ENCODE data around the gene FAM168A.

DNA sequence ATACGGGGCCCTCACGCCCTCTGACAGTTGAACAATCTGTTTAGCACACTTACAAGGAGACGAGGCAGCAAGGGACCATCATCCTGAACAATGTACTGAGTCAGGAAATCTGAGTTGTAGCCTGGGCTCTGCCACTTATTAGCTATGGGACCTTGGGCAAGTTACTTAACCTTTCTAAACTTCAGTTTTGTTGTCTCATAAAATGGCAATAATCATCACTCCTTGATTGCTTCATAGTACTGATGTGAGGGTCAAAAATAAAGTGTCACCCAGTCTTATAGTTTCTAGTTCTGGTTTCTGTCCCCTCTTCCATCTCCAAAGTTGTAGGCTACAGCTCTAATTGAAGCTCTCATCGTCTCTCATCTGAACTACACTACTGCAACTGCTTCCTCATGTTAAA is 175.0 kb downstream of the FAM168A start:
- TF ChIP-seq EZH2 (IDR thresholded peaks at IDR 0.05; ENCODE audit: low read length, missing control alignments): no peak
- TF ChIP-seq, protein P1, sequence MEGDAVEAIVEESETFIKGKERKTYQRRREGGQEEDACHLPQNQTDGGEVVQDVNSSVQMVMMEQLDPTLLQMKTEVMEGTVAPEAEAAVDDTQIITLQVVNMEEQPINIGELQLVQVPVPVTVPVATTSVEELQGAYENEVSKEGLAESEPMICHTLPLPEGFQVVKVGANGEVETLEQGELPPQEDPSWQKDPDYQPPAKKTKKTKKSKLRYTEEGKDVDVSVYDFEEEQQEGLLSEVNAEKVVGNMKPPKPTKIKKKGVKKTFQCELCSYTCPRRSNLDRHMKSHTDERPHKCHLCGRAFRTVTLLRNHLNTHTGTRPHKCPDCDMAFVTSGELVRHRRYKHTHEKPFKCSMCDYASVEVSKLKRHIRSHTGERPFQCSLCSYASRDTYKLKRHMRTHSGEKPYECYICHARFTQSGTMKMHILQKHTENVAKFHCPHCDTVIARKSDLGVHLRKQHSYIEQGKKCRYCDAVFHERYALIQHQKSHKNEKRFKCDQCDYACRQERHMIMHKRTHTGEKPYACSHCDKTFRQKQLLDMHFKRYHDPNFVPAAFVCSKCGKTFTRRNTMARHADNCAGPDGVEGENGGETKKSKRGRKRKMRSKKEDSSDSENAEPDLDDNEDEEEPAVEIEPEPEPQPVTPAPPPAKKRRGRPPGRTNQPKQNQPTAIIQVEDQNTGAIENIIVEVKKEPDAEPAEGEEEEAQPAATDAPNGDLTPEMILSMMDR (conservative IDR thresholded peaks at IDR 0.05 in 1 of 2, IDR thresholded peaks at IDR 0.05 in 1 of 2; ENCODE audit: low read depth in 1 of 2, low read length in 2 of 2): no peak
